Type B pancreatic cell (in vitro differentiated cells): ENCODE data around the gene MDM1. TPM values are rescaled to one million over a fixed set of nuclear protein-coding genes. Genes with fewer than 3 reads are reported as not detected.

Source experiments
- DNase-seq: peaks from one replicate; pipeline ENCODE4 v3.0.0; 2021; ENCODE audit warnings: mixed read lengths; ENCODE audit not compliant: unreplicated experiment; ENCODE audit errors: extremely low spot score
- H3K27ac Mint-ChIP-seq: 2 replicates; pipeline ENCODE4 v1.8.0; 2021; ENCODE audit warnings: mild to moderate bottlenecking, mixed read lengths
- H3K27me3 Mint-ChIP-seq: 2 replicates; pipeline ENCODE4 v1.8.0; 2021; ENCODE audit warnings: mixed read lengths
- H3K36me3 Mint-ChIP-seq: 2 replicates; pipeline ENCODE4 v1.8.0; 2021; ENCODE audit warnings: mixed read lengths
- H3K4me1 Mint-ChIP-seq: one replicate; pipeline ENCODE4 v1.8.0; 2021; ENCODE audit warnings: mixed read lengths; ENCODE audit not compliant: unreplicated experiment
- H3K4me3 Mint-ChIP-seq: 2 replicates; pipeline ENCODE4 v1.8.0; 2021; ENCODE audit warnings: mild to moderate bottlenecking, mixed read lengths
- H3K9me3 Mint-ChIP-seq: 2 replicates; pipeline ENCODE4 v1.8.0; 2021; ENCODE audit warnings: mixed read lengths
- CTCF ChIP-seq: fragments of 200-600 bp; sonication (generic); conservative IDR thresholded peaks from 2 replicates; pipeline ENCODE4 v1.5.0; 2021; ENCODE audit warnings: antibody characterized with exemption, mild to moderate bottlenecking
- total RNA-seq: library from RNA; stranded (reverse); gene quantifications from 2 replicates; pipeline ENCODE4 v1.2.1, GENCODE V29; 2021; ENCODE audit warnings: low replicate concordance

MDM1 gene
- total RNA-seq, 1 donor from 2014 or later = 24.0 TPM

DNA sequence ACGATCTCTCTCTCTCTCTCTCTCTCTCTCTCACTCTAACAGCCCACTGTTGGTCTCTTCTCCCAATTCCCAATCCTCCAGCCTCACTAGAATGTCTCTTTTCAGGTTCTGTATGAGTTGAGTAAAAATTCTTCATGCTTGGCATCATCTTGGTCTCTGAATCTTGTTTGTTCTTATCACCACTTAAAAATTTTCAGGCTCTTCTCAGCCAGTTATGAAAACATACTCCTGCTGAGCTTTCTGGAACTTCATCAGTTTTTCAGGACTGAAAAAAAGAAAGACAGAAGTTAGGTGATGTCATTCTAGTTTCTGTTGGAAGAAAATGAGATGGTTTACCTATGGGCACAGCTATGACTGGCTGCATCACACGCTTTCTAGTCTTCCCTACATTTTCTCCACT is 67.3 kb downstream of the MDM1 start:
- Mint-ChIP-seq H3K36me3 (no peaks in the 10 kb centered on the region), H3K27me3 (peaks cover 15% of the 10 kb centered on the region), H3K4me3 (no peak overlapping the region), H3K27ac (no peak overlapping the region), H3K4me1 (peaks cover 4% of the 10 kb centered on the region), H3K9me3 (no peaks in the 10 kb centered on the region)
- DNase-seq = no peak
- no peak for TF ChIP-seq CTCF

DNA sequence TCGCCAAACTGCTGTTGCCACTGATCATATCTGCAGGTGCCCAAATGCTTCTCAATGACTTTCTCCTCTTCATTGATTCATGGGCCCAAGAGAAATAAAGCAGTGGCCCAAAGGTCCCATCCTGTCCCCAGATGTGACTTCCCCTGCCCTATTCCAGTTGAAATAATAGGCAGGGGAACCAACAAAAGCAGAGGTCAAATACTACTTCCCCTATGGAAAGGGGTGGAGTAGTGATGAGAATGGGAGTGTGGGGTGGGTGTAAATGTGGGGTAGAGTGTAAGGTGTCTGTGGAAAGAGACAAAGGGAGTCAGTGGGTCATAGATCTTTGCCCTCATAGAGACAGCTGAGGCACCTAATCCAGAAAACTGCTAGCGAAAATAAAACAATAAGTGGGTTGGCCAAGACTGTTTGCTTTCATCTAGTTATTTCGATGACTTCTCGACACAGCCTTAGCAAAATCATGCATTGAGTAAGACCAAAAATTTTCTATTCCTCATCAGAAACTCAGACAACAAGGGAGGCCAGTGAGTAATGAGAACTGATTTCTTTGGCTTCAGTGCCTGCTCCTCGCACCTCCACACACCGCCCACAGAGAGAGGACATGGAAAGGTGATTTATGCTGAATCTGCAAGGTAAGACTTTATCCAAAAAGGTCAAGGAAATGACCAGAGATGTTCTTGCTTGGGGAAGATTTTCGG is 67.9 kb downstream of the MDM1 start:
- H3K4me3 Mint-ChIP-seq = no peak overlapping the region
- H3K27ac Mint-ChIP-seq = no peak overlapping the region
- no peaks in the 10 kb centered on the region for H3K9me3 Mint-ChIP-seq
- DNase-seq = no peak
- H3K4me1 Mint-ChIP-seq = peaks cover 4% of the 10 kb centered on the region
- peaks cover 15% of the 10 kb centered on the region for H3K27me3 Mint-ChIP-seq
- no peaks in the 10 kb centered on the region for H3K36me3 Mint-ChIP-seq
- no peak for TF ChIP-seq CTCF

DNA sequence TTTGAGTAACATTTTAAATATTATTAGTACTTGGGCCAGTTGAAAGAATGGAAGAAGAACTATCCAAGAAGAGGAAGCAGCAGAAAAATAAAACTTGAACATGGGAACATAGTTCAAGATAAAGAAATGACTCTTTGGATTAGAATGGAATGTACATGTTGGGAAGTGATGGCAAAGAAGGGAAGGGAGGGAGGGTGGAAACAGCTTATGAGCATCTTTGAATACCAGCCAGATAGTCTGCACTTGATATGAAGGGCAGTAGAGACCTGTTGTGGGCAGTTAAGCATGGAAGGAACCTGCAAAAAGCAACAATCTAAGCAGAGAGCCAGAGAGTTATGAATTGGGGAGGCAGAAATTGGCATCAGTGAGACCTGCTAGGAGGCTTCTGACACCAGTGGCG is 68.8 kb downstream of the MDM1 start:
- DNase-seq = no peak
- H3K27ac Mint-ChIP-seq = no peak overlapping the region
- H3K36me3 Mint-ChIP-seq = no peaks in the 10 kb centered on the region
- H3K27me3 Mint-ChIP-seq = peaks cover 12% of the 10 kb centered on the region
- H3K9me3 Mint-ChIP-seq = no peaks in the 10 kb centered on the region
- no peak overlapping the region for H3K4me3 Mint-ChIP-seq
- peaks cover 4% of the 10 kb centered on the region for H3K4me1 Mint-ChIP-seq
- TF ChIP-seq CTCF = no peak

DNA sequence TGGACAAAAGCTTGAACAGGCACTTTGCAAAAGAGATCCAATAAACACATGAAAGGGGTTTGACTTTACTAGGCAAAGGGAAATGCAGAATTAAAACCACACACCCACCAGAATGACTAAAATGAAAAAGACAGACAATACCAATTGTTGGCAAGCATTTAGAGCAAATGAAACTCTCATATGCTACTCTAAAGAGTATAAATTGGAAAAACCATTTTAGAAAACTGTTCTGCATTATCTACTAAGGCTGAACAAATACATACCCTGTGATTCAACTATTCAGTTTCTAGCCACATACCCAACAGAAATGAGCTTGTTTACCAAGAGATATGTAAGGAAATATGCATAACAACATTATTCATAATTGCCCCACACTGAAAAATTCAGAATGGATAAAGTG is 70.3 kb downstream of the MDM1 start:
- H3K27me3 Mint-ChIP-seq = peaks cover 12% of the 10 kb centered on the region
- no peak for DNase-seq
- no peak for TF ChIP-seq CTCF
- no peak overlapping the region for H3K4me3 Mint-ChIP-seq
- no peaks in the 10 kb centered on the region for H3K9me3 Mint-ChIP-seq
- H3K4me1 Mint-ChIP-seq = peaks cover 4% of the 10 kb centered on the region
- H3K27ac Mint-ChIP-seq = no peak overlapping the region
- H3K36me3 Mint-ChIP-seq = no peaks in the 10 kb centered on the region

DNA sequence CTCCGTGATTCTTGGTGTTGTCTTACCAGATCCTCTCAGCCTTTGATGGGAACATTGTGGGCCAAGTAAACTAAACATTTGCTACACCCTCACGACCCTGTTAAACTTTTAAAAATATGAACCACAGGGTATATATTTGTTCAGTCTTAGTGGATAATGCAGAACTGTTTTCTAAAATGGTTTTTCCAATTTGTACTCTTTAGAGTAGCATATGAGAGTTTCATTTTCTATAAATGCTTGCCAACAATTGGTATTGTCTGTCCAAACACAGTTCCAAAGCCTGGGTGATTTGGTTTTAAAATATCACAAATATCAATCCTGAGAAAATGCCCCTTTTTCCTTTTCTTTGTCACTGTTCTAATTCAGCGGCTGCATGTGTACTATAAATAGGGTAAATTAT is 72.0 kb downstream of the MDM1 start:
- Mint-ChIP-seq H3K27ac (no peak overlapping the region), H3K4me1 (no peaks in the 10 kb centered on the region)

More for the DNA sequence above, 72.0 kb downstream of the MDM1 start:
- Mint-ChIP-seq H3K4me3 (no peak overlapping the region), H3K9me3 (no peaks in the 10 kb centered on the region), H3K27me3 (peaks cover 9% of the 10 kb centered on the region), H3K36me3 (no peaks in the 10 kb centered on the region)
- TF ChIP-seq CTCF = no peak
- DNase-seq = no peak
